Measurements from ENCODE around the gene NTNG1.
"Not testable (repeated sequence)": the region's sequence is repeated elsewhere in the genome, so short reads cannot be mapped to it uniquely, and the experiment has no call there.

The NTNG1 gene

DNA sequence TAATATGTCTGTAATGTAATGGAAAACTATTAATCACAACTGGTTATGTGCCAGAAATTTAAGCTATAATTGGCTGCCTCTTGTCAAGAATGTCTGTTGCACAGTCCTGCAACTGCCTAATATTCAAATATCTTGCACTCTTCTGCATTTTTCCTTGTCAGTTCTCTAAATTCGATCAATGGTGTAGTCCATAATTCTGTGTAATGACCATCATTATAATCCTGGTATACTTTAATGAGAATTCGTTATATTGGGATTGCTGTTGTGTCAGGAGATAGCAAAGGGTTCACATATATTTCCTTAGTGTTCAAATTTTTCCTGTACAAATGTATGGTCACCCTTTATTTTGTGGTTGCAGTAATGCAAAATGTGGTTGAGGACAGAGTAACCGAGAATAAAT, 4.8 kb downstream of the NTNG1 start:
- no peak for FAIRE-seq

DNA sequence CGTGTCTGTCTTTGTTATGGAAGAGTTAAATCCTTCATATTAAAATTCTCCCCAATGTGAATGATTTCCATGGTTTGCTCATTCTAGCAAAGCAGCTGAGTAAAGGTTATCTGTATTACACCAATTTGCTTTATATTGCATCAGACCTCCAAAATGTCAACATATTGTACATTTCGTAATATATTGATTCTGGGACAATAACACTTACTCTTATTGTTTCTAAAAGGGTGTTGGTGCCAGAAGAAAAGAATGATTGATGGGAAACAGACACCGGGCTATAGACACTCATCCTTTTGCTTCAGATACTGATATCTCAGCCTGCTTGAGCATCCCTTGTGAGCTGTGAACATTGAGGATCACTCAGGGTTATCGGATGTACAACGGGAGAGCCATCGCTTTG, 7.0 kb downstream of the NTNG1 start:
- no peak for FAIRE-seq

DNA sequence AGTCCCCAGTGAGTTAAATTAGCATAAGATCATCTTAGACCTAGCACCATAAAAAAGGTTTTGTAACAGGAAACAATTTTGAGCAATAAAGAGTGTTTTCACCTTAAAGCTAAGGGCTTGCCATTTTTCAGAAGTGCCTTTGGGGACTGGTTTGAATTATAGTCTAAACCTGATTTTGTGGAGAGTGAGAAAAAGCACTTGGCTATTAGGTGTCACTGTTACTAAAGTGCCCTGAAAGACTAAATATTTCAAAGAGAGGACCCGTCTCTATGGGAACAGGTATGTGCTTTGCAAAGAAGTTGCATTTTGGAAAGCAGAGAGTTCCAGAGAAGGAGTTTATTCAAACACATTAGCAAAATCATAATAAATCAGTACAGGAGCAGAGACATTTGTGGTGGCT, 9.1 kb downstream of the NTNG1 start:
- FAIRE-seq: no peak

DNA sequence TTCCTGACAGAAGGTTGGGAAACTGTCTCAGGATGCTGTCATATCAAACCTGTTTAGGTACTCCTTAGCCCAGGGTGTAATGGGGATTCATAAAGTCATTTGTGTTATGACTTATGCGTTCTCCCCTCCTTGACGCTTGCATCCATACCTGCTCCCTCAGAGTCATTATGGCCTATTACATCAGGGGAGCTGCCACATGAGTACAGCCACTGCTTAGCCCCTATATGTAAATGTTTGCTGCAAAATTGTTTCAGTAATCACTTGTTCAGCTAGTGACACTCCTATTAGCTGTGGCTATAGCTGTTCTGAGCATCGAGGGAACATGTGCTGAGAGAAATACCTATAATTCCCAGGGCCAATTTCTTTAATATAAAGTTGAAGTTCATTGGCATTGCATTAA, 10.5 kb downstream of the NTNG1 start:
- FAIRE-seq: no peak

DNA sequence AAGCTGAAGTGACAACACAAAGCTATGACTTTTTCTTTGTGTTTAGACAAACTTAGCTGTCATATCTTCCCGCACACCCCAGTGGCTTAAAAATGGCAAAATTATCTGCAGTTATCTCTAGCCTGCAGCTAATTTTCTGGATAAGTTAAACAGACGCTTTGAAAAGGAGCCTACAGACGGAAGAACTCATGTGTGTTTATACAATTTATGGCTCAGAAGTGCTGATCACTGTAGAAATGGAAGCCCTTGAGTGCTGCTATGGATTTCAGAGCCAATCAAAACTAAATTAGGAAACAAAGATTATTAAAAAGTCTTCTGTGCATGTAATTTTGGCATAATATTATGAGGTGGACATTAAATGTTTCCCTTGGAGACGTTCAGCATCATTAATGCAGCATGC, 11.6 kb downstream of the NTNG1 start:
- FAIRE-seq: no peak

DNA sequence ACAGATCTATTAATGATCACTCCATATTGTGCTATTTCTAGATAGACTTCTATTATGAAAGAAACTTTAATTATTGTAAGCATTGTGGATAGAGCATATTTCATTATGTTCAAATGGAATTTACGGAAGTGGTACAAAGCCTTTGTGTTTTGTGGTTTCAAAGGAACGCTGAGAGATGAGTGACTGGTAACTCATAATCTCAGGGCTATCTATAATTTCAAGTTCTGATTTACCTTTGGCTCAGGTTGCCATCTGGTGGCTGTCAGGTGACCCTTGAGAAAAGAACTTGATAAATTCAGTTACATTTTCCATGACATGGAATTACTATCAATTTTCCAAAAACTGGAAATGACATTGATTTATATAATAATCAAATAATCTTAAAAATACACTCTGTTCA, 12.2 kb downstream of the NTNG1 start:
- FAIRE-seq: no peak

DNA sequence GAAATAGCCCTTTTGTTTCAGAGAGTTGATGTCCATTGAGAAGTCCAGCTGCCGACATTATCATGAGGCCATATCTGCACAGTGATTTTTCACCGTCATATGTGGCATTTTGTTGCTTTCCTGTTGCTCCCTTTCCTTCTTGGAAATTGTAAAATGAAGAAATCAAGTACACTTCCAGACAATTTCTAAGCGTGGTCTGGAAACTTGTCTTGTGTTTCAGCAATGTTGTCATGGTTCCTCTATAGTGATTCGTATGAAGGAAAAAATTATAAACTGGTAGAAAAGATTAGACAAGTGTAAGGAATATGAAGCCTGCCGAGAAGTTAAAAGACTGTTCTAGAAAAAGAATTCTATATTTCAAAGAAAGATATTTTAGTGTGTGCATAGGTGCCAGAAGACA, 17.7 kb downstream of the NTNG1 start:
- no peak for FAIRE-seq

DNA sequence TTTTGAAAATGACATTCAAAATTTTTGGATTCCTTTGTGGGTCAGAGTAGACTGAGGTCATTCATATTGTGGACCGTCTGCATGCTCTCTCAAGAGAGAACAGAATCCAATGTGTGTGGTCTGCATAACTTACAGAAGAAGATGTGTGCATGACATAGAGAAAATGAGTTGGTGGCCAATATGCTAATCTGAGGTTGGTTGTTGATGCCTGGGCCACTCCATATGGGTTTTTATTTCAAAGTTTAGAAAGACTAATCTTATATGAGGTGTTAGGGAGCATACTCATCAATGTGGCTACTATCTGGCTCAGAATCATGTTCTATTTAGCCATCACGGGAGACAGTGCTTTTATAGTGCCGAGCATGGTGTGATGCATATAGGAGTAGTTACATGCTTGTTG, 18.2 kb downstream of the NTNG1 start:
- FAIRE-seq: no peak

DNA sequence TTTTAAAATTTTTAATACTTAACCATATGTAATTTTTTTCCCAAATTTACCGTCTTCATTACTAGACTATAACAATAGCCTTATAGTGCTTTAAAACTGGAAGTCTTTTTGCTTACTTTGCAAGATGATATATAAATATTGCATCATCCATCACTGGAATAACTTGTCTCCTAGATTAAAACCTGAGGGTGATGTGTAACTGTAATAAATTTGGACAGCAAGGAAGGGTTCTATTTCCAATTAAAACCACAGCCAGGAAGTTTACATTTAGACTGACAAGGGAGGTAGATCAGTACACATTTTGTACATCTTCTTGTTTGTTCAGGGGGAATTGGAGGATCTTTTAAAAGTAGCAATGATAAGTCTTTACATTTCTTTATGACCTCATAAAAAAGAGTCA, 21.9 kb downstream of the NTNG1 start:
- FAIRE-seq: no peak

DNA sequence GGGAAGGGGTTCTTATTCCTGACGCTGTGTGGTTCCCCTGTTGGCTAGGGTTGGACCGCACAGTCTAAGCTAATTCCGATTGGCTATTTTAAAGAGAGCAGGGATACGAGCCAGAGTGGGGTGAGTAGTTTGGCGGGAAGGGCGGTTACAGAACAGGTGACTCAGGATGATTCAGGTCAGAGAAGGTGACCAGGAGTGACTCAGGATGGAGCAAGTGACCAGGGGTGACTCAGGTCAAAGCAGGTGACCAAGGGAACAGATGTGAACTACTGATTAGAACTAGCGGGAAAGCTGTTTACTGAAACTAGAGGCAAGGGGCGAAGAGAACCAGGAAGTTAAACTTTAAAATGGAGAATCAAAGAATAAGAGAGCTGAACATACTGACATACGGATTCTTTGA, 24.1 kb downstream of the NTNG1 start:
- FAIRE-seq: not testable (repeated sequence)

DNA sequence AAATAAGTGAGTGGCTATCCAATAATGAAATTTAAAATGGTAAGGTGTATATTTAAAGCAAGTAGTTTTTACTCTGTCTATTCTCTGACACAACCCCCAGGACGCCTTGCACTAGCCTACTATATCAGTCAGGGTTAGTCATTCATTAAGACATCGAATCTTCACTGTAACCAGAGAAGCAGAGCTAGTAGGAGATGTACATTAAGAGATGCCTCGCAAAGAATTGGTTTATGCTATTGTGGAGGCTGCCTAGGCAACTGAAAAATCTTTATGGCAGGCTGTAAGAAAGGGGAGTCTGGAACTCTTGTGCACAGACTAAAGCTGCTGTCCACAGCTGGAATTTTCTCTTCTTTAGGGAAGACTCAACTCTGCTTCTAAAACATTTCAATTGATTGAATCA, 28.8 kb downstream of the NTNG1 start:
- no peak for FAIRE-seq

DNA sequence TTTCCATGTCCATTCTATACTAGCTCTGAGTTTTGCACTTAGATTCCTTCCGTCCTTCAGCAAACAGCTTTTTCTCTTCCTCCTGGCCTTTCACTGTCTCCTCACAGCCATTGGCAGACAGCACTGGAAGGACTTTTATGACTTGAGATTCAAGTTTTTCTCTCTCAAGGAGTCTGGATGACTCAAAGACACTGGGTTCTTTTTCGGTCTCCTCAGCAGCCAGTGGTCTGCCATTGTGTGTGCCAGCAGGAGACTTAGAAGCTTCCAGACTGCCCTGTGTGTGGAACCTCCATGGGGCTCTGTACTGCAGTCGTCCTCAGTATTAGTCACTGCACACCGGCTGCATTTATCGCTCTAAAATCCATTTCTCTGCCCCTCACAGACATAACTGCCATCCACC, 30.5 kb downstream of the NTNG1 start:
- FAIRE-seq: no peak

DNA sequence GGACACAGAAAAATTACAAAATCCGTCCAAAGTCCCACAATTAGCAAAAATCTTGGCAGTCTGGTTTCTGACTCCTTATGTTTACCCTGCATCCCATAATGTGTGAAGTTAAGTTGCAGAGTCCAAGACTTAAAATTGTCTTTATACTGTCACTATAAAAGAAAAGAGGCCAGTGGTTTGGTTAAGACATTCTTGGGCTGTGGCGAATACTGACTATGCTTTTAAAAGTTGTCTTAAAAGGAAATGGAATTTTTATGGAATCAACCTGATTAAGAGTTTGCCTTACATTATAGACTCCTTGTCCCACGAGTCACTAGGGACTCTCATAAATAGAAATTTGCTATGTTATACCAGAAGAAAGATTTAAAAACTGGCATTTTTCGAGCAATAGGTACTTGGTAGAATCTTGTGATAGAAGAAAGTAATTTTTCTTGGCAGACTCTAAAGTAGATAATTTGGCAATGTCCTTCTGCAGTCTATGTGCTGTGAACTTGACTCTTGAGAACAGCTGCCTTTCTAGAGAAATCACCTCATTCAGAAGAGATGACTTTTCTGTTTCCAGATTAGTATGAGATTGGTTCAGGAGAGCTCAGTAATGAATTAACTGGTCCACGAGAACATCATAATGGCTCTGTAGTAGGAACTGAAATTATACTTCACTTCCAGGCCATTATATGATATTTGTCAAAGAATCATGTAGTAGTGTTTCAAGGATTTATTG, 31.8 kb downstream of the NTNG1 start:
- no peak for FAIRE-seq

DNA sequence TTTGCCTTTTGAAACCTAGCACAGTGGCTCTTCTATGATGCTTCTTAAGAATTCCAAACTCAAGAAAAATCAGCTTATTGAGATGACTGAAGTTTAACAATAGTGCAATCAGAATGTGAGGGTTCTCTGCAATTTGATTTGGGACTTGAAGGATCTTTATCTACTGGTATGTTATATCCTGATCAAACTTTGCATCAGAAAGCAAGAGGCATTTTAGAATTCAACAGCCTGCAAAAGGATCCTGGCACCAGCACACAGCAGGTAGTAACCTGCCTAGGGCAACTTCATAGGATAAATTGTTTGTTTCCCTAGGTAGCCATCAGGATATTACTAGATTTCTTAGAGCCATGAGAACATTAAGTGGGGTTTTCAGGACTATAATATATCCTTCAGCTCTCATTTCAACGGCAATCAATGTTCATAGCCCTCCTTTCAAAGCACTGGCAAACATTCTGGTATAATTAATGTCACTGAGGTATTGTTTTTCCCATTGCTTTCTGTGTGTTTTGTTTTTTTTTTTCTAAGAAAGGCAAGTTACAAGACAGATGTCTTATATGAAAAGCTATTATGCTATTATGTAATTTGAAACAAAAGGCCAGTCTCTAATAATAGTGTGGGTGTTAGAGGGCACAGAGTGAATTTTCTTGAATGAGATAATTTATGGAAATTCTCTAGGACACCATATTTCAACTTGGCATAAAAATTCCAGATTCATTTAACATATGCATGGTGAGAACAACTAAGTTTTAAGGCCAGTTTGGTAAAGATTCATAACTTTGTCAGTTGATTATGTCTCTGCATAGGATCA, 34.5 kb downstream of the NTNG1 start:
- FAIRE-seq: no peak

DNA sequence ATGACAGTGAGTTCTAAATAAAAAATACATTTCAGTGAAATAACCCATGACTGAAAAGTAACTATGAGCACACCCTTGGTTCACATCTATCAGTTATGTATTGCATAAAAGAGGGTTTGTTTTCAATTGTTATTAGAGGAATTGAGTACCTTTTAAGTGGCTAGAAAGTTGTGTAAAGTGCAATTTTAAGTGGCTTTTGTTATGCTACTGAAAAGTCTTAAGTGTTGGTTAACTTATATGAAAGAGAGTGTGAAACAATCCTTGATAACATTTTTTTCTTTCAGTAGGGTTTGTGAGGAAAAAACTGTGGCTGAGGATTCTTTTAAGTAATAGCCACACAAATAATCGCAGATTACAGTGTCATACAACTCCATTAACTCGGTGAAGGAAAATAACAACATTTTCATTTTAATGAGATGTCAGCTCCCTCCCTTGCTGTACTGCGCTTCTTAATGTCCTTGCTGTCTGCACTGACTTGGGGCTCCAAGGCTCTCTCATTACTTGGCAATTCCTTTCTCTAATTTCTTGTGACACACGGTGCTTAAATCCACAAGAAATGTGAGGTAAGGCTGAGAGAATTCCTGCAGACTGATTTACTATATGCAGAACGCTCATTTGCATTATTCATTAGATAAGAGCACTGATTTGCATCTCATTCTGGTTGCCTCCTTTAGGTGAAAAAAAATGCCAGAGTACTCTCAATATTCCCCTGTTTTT, 40.6 kb downstream of the NTNG1 start:
- FAIRE-seq: no peak

DNA sequence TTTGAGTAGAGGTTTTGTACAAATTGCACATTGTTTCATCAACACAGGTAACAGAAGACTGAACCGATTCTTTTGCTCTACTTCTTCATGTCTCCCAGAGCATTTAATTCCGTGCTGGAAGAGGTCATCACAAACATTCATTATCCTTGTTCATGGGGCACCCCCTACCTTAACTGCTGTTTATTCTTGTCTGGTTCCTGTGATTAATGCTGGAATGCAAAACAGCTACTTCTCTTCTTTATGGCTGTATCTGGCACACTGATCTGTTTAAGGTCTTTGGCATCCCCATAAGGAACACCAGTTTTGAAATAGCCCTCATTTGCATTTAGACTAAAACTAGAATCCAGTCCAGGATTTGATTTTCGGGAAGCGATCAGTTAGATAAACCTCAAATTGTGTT, 42.2 kb downstream of the NTNG1 start:
- no peak for FAIRE-seq

DNA sequence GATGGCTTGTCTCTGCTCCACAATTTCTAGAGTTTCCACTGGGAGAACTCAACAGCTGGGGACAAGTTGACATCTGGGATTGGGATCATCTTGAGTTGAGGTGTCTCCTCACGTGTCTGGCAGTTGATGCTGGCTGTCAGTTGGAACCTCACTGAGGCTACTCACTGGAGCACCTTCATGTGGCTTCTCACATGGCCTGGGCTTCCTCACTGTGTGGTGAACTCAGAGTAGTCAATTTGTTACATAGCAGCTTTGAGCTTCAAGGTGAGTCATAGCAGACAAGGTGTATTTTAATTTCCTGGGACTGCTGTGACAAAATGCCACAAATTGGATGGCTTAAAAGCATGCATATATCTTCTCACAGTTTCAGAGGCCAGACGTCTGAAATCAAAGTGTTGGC, 44.0 kb downstream of the NTNG1 start:
- no peak for FAIRE-seq

DNA sequence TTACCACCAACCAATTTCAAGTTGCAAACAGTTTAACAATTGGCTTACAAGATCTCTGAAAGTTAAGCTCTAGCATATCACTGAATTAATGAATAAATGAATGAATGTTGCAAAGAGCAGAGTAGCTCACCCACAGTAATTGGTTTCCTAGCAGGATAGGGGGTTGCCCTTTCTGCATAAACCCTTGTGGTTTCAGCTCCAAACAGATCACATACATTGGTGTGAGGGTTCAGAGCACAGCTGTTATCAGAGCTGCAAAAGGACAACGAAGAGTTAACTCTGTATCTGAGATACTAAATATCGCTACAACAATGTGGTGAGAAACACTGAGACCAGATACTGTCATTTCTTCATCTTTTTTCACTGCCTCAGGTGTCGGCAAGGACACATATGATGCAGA, 46.6 kb downstream of the NTNG1 start:
- no peak for FAIRE-seq

DNA sequence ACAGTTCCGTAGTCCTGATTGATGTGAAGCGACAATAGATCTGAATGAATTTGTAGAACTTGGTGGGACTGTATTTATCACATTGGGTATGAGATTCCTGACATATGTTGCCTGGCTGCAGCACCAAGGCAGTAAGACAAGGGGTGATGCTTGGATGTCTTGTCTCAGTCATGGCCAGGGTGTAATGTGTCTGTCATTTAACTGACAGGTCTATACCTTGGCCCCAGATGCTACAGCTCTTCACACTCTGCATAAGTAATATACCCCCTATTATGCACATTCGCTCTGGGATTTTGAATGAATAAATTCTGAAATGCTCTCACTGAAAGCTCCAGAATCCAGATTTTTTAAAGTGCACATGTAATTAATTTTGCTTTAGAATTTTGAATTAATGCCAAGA, 47.3 kb downstream of the NTNG1 start:
- FAIRE-seq: no peak

DNA sequence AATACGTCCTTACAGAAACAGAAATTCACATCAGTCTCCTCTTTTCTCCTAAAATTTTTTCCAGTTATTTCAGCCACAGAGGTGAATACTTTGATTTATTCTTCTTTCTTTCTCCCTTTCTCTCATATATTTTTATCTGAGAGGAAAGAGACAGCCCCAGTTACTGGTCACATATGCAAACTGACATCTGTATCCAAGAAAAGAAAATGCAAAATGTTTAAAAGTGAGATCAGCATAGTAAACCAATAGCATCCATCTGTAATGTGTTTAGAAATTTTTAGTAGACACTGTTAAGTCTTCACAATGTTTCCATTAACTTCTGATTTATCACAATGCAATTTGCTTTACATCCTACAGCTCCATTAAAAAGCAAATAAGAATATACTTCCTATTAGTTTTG, 53.5 kb downstream of the NTNG1 start:
- no peak for FAIRE-seq

DNA sequence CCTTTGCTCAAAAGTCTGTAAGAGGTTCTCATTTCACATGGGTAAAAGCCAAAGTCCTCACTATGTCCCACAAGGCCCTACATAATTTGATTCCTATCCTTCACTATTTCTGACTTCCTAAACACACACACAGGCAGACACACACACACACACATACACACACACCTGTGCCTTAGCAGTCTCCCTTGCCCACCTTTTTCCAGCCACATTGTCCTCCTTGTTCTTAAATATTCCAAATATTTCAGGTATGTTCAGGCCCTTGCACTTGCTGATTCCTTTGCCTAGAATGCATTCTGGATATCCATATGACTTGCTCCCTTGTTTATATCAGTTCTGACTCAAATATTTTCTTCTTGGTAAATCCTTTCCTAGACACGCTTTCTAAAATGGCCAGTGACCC, 54.6 kb downstream of the NTNG1 start:
- no peak for FAIRE-seq

DNA sequence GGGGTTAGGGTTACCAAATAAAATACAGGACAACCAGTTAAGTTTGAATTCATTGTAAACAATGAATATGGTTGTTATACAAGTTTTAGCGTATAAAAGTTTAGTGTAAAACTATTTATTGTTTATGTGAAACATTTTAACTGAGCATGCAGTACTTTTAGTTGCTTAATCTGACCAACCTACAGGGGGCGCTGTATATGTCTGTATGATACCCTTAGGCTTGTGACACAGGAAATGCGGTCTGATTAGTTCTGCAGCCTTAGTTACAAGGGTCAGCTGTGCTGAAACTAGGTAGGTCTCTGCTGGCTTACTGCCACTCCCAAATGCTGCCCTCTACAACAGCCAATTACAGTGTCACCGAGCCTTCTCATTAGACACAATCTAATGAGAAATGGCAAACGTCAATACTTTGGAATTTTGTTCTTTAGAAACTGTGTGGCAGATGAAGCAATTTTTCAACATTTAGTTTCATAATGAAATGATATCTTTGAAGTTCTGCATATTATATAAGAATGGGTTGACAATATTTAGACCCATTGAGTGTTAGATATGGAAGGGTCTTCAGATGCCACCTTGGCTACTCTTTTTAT, 56.2 kb downstream of the NTNG1 start:
- no peak for FAIRE-seq

DNA sequence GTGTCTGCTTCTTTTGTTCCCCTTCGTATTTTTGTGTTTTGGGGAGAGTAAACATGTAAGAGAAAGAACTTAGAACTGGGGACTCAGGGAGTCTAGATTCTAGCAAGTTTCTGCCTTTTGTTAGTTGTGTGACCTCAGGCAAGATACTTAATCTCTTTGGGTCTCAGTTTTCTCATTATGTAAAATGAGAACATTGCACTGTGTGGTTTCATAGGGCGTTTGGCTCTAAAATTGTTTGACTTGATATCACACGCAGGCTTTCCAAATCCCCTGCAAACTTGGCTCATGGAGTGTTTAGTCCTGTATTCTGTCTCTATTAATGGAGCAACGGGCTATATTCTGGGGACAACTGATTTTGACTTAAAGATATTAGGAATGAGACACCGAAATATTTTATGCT, 57.7 kb downstream of the NTNG1 start:
- no peak for FAIRE-seq

DNA sequence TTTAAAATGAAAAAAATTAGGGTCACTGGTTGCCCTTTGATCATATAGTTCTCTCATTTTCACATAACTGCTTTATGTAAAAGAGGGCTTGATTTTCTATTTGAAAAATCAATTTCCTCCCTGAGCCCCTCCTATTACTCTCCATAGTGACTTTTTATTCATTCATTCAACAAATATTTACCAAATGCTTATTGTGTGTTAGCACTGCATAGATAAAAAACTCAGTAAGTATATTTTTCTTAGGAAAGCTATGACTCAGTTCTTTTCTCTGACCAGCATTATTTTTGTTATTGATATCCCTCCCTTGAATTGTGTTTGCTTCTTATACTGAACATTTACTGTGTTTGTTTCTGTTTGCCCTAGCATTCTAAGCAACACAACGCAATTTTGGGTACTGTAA, 59.8 kb downstream of the NTNG1 start:
- FAIRE-seq: no peak
